K562 (cell line): ENCODE measurements around the gene MLH3. TPM values are rescaled to one million over a fixed set of nuclear protein-coding genes. Genes with fewer than 3 reads are reported as not detected.

Experiments
- ATAC-seq: fragments of 200-7000 bp; cut with Tn5 transposase; 3 replicates; pipeline ENCODE4 v1.9.1; 2020; ENCODE audit warnings: moderate library complexity
- BruUV-seq: library from RNA; stranded (reverse); fragments of 400-500 nt; replicated peaks from 2 replicates; lab custom pipeline; 2021; lab: Mats Ljungman, UMichigan
- CTCF ChIA-PET: fragments of 300-600 bp; formaldehyde crosslinking; extraction: SDS; loops from one replicate; lab custom pipeline; 2021; ENCODE audit warnings: low intra/inter-chr PET ratio; lab: Yijun Ruan, JAX
- POLR2A ChIA-PET: fragments of 300-600, 350-650 bp; sonication (Branson Sonifier 250); formaldehyde crosslinking; extraction: SDS; loops from one replicate; lab custom pipeline; 2021; ENCODE audit warnings: antibody characterized with exemption, inconsistent platforms; lab: Yijun Ruan, JAX
- DNase-seq, 4 experiments: peaks; one replicate each; pipeline versions ENCODE4 v3.0.0 to v3.0.0-alpha.2; 2011 to 2018; ENCODE audit warnings: low spot score in 3 of 4, mixed read lengths in 3 of 4; ENCODE audit errors: extremely low read depth in 1 of 4
- FAIRE-seq: peaks from 2 replicates; lab custom pipeline; 2011; peaks lifted over from hg19 to GRCh38; lab: Jason Lieb, UNC
- H2AFZ ChIP-seq: 2 replicates; pipeline ENCODE4 v1.6.0; 2011; ENCODE audit warnings: low read depth, low read length, control low read depth, inconsistent platforms
- H3K27ac ChIP-seq: fragments of 200-600 bp; 3 replicates; pipeline ENCODE4 v1.8.0; 2011; ENCODE audit warnings: low read depth, mild to moderate bottlenecking, control low read depth, inconsistent platforms, low read length, moderate library complexity, mixed read lengths; ENCODE audit errors: extremely low read depth
- H3K27me3 ChIP-seq, 2 experiments: fragments of 300-600 bp in 1 of 2; 2 replicates in 1 of 2; 3 replicates in 1 of 2; pipeline versions ENCODE4 v1.6.0 to v1.8.0; 2011; ENCODE audit warnings: inconsistent platforms in 2 of 2, low read length in 2 of 2, mild to moderate bottlenecking in 1 of 2, mixed read lengths in 1 of 2, moderate library complexity in 1 of 2; ENCODE audit not compliant: control insufficient read depth in 2 of 2, insufficient read depth in 2 of 2
- H3K36me3 ChIP-seq: fragments of 300-600 bp; 3 replicates; pipeline ENCODE4 v1.8.0; 2011; ENCODE audit warnings: mild to moderate bottlenecking, low read length, inconsistent platforms; ENCODE audit not compliant: control insufficient read depth, insufficient read depth
- H3K4me1 ChIP-seq, 2 experiments: fragments of 200-600 bp in 1 of 2; replicated peaks in 1 of 2; 2 replicates in 1 of 2; 3 replicates in 1 of 2; pipeline versions ENCODE4 v1.5.1 to v1.8.0; 2011; ENCODE audit warnings: inconsistent platforms in 2 of 2, low read length in 2 of 2, mild to moderate bottlenecking in 1 of 2, mixed read lengths in 1 of 2, moderate library complexity in 1 of 2; ENCODE audit not compliant: control insufficient read depth in 2 of 2, insufficient read depth in 2 of 2
- H3K4me2 ChIP-seq: 2 replicates; pipeline ENCODE4 v1.6.1; 2011; ENCODE audit warnings: low read length, control low read depth, inconsistent platforms, mixed read lengths; ENCODE audit not compliant: insufficient read depth
- H3K4me3 ChIP-seq: fragments of 200-600 bp; sonication (generic), shearing (Covaris generic); 2 replicates; pipeline ENCODE4 v1.5.1; 2016; ENCODE audit warnings: control low read depth, inconsistent platforms
- H3K79me2 ChIP-seq: fragments of 200-600 bp; 3 replicates; pipeline ENCODE4 v1.8.0; 2011; ENCODE audit warnings: low read length, inconsistent platforms; ENCODE audit not compliant: control insufficient read depth, insufficient read depth
- H3K9ac ChIP-seq, 2 experiments: 2 replicates each; pipeline versions ENCODE4 v1.6.0 to v1.6.1; 2011; ENCODE audit warnings: low read depth in 2 of 2, low read length in 2 of 2, control low read depth in 1 of 2, inconsistent platforms in 1 of 2, mild to moderate bottlenecking in 1 of 2, mixed read lengths in 1 of 2; ENCODE audit not compliant: insufficient read depth in 1 of 2
- H3K9me1 ChIP-seq: one replicate; pipeline ENCODE4 v1.6.0; 2011; ENCODE audit warnings: inconsistent platforms, mild to moderate bottlenecking, low read length, moderate library complexity; ENCODE audit not compliant: control insufficient read depth, insufficient read depth
- H3K9me3 ChIP-seq: replicated peaks from 2 replicates; pipeline ENCODE4 v1.5.1; 2011; ENCODE audit warnings: low read depth, low read length, inconsistent platforms; ENCODE audit not compliant: control insufficient read depth, insufficient read depth
- H4K20me1 ChIP-seq: replicated peaks from 2 replicates; pipeline ENCODE4 v1.6.1; 2011; ENCODE audit warnings: low read length, inconsistent platforms, mixed read lengths; ENCODE audit not compliant: control insufficient read depth, insufficient read depth
- CC2D1A ChIP-seq: fragments of 450-650 bp; IDR thresholded peaks from 2 replicates; pipeline ENCODE4 v1.6.1; 2017; ENCODE audit warnings: mild to moderate bottlenecking
- MTF1 ChIP-seq: fragments of 250-450 bp; sonication (Bioruptor Pico); IDR thresholded peaks from 2 replicates; pipeline ENCODE4 v1.9.0; 2021; ENCODE audit warnings: moderate library complexity, mild to moderate bottlenecking, inconsistent platforms, borderline replicate concordance
- RFX7 ChIP-seq: fragments of 250-450 bp; sonication (Bioruptor Pico); IDR thresholded peaks from 2 replicates; pipeline ENCODE4 v1.5.1; 2021; ENCODE audit warnings: mild to moderate bottlenecking
- SMARCC2 ChIP-seq: fragments of 450-650 bp; IDR thresholded peaks from 2 replicates; pipeline ENCODE4 v1.6.1; 2017; ENCODE audit warnings: antibody characterized with exemption, moderate library complexity, mild to moderate bottlenecking, low read depth
- STAT5A ChIP-seq: IDR thresholded peaks from 2 replicates; pipeline ENCODE4 v1.6.1; 2012; ENCODE audit warnings: low read length, inconsistent platforms, borderline replicate concordance
- ZNF217 ChIP-seq: sonication (generic); formaldehyde crosslinking; IDR thresholded peaks from 2 replicates; pipeline ENCODE4 v1.8.0; 2022; ENCODE audit warnings: mild to moderate bottlenecking, missing genetic modification reagents
- ZNF589 ChIP-seq: fragments of 200-800 bp; sonication (Bioruptor generic); IDR thresholded peaks from 2 replicates; pipeline ENCODE4 v1.6.1; 2016; ENCODE audit warnings: low read depth, missing genetic modification characterization, missing compliant biosample characterization
- WGBS: fragments of 100-300 bp; shearing (Covaris generic); methylation state at CpG from one replicate; pipeline ENCODE4 v1.1.6; 2016; ENCODE audit warnings: low coverage, mixed read lengths; ENCODE audit not compliant: insufficient coverage; ENCODE audit errors: missing lambda C conversion rate; 5-methylcytosine and 5-hydroxymethylcytosine counted together
- in situ Hi-C: fragments of 300-500 bp; cut with MboI; formaldehyde crosslinking; loops from 4 replicates; pipeline ENCODE4 v1.15.0; 2018; ENCODE audit warnings: inconsistent platforms, mixed read lengths
- intact Hi-C: fragments of 100-400 bp; cut with micrococcal nuclease; formaldehyde crosslinking; loops from 2 replicates; pipeline ENCODE4 v1.14.2; 2022
- polyA plus RNA-seq, 8 experiments: library from polyadenylated mRNA; depleted of rRNA in 4 of 8; stranded (reverse) in 5 of 8; unstranded in 3 of 8; fragments of >200 nt; fragmentation: Nextera tagmentation in 2 of 8; fragmentation: Illumina TruSeq in 1 of 8; extraction: Ambion mirVana in 2 of 8; extraction: Trizol in 1 of 8; gene quantifications; 2 replicates each; pipeline versions ENCODE4 v1.2.1 to v1.2.3, GENCODE V29; 2011 to 2014; ENCODE audit warnings: inconsistent platforms in 1 of 8, missing spikeins in 1 of 8
- total RNA-seq, 7 experiments: library from RNA; depleted of rRNA in 6 of 7; stranded (reverse); fragments of >200 nt in 6 of 7; fragmentation: Illumina TruSeq in 2 of 7; extraction: Trizol in 2 of 7; gene quantifications; 2 replicates each; pipeline versions ENCODE4 v1.2.1 to v1.2.3, GENCODE V29; 2011 to 2021; ENCODE audit warnings: low replicate concordance in 1 of 7
- TF ChIP-seq, protein P1 (sequence below): fragments of 450-650 bp; IDR thresholded peaks from one replicate; pipeline ENCODE4 v1.6.1; 2018; ENCODE audit warnings: mild to moderate bottlenecking, moderate library complexity; ENCODE audit not compliant: partially characterized antibody
- TF ChIP-seq, protein P2 (sequence below), 3 experiments: IDR thresholded peaks in 2 of 3; conservative IDR thresholded peaks in 1 of 3; 2 replicates each; pipeline ENCODE4 v1.5.1; 2011 to 2012; ENCODE audit warnings: low read length in 3 of 3, mild to moderate bottlenecking in 3 of 3, control low read depth in 2 of 3, improper control_type of control experiment in 1 of 3, inconsistent platforms in 1 of 3, low read depth in 1 of 3, mixed read lengths in 1 of 3, moderate library complexity in 1 of 3; ENCODE audit not compliant: insufficient read depth in 2 of 3
- TF ChIP-seq, protein P3 (sequence below): fragments of 250-450 bp; sonication (Bioruptor Pico); IDR thresholded peaks from 2 replicates; pipeline ENCODE4 v1.5.0; 2022; ENCODE audit warnings: mild to moderate bottlenecking
- TF ChIP-seq, protein P4 (sequence below): fragments of 450-650 bp; IDR thresholded peaks from 2 replicates; pipeline ENCODE4 v1.6.1; 2016; ENCODE audit warnings: mild to moderate bottlenecking

MLH3 gene
- total and polyA plus RNA-seq, 9 of the 15 experiments (the other 6 are each of a cell fraction or from before 2014, with no cell fraction given), result 5.9 to 15.3 (median 10.7) TPM

DNA sequence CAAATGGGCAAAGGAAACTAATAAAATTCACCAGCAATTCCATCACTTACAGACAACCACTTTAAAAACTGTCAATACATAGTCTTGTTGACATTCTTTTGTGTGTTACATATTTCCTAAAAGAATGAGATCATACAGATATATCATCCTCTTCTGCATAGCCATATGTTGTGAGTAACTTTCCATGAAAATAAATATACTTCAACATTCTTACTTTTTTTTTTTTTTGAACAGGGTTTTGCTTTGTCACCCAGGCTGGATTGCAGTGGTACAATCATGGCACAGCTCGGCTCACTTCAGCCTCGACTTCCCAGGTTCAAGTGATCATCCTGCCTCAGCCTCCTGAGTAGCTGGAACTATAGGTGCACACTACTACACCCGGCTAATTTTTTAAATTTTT, 39.1 kb upstream of the MLH3 start (continued):
- TF ChIP-seq RFX7, result no peak
- TF ChIP-seq, protein P1, sequence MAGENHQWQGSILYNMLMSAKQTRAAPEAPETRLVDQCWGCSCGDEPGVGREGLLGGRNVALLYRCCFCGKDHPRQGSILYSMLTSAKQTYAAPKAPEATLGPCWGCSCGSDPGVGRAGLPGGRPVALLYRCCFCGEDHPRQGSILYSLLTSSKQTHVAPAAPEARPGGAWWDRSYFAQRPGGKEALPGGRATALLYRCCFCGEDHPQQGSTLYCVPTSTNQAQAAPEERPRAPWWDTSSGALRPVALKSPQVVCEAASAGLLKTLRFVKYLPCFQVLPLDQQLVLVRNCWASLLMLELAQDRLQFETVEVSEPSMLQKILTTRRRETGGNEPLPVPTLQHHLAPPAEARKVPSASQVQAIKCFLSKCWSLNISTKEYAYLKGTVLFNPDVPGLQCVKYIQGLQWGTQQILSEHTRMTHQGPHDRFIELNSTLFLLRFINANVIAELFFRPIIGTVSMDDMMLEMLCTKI, result no peak
- TF ChIP-seq SMARCC2, result no peak

DNA sequence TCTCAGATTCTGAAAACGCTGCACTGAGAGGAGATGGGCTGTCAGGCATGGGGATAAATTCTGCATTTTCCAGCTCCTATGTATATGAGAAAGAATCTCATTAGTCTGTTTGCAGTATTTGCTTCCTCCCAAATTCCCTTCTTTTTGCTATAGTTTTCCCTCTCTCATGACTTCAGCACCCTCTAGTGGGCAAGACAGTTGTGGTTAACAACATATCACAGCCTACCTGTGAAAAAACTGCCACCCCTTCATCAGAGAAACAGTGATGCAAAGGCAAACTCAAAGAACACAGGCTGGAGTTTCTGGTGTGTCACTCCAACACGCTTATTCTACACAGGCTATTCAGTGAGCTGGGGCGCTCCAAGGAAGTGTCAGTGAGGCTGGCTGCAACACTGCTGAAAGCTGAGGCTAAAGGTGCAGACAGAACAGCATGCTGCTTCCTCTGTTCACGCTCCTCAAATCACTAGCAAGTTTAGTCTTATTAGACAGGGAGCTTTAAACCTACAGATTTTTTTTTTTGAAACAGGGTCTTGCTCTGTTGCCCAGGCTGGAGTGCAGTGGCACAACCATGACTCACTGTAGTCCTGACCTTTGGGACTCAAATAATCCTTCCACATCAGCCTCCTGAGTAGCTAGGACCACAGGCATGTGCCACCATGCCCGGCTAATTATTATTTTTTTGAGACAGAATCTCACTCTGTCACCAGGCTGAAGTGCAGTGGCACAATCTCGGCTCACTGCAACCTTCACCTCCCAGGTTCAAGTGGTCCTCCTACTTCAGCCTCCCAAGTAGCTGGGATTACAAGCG, 37.5 kb upstream of the MLH3 start:
- Histone ChIP-seq H3K9ac (no peak overlapping the region), H3K4me3 (no peak overlapping the region), H3K4me1 (no peaks in the 10 kb centered on the region), H3K36me3 (peaks cover 34% of the 10 kb centered on the region; the same call in 2 of the 3 replicates), H2AFZ (no peak overlapping the region), H3K9me1 (no peaks in the 10 kb centered on the region), H3K9me3 (no peaks in the 10 kb centered on the region), H3K27ac (no peak overlapping the region), H3K27me3 (no peaks in the 10 kb centered on the region), H3K79me2 (no peaks in the 10 kb centered on the region), H4K20me1 (no peaks in the 10 kb centered on the region), H3K4me2 (no peak overlapping the region)
- no TSS peak for BruUV-seq
- DNase-seq (peak; percentile 33 to 63 (median 37)), FAIRE-seq (peak; percentile 75), ATAC-seq (peak; percentile 85)
- ChIA-PET POLR2A (interaction anchor here (0.5 to 1.2 kb wide), 6 partner anchors 8 to 406 kb away, joined by 3 to 6 read pairs (median 4); no protein-coding TSS in a partner anchor), CTCF (interaction anchor here (1.4 to 2.3 kb wide), 4 partner anchors 142 to 228 kb away, joined by 4 to 23 read pairs (median 20); no protein-coding TSS in a partner anchor)
- in situ Hi-C loops (no loop called here), intact Hi-C loops (loop anchor here (1.0 kb wide), 3 partner anchors 143 to 227 kb away; no protein-coding TSS in a partner anchor)
- 37% methylated on average over 6 of the region's 7 CpGs for WGBS
- TF ChIP-seq, protein P2, sequence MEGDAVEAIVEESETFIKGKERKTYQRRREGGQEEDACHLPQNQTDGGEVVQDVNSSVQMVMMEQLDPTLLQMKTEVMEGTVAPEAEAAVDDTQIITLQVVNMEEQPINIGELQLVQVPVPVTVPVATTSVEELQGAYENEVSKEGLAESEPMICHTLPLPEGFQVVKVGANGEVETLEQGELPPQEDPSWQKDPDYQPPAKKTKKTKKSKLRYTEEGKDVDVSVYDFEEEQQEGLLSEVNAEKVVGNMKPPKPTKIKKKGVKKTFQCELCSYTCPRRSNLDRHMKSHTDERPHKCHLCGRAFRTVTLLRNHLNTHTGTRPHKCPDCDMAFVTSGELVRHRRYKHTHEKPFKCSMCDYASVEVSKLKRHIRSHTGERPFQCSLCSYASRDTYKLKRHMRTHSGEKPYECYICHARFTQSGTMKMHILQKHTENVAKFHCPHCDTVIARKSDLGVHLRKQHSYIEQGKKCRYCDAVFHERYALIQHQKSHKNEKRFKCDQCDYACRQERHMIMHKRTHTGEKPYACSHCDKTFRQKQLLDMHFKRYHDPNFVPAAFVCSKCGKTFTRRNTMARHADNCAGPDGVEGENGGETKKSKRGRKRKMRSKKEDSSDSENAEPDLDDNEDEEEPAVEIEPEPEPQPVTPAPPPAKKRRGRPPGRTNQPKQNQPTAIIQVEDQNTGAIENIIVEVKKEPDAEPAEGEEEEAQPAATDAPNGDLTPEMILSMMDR (IDR thresholded peaks at IDR 0.05 in 2 of 3, conservative IDR thresholded peaks at IDR 0.05 in 1 of 3; ENCODE audit: insufficient read depth in 2 of 3, low read depth in 1 of 3, low read length in 3 of 3), result peak; percentile 61 to 84 (median 70)
- TF ChIP-seq, protein P3, sequence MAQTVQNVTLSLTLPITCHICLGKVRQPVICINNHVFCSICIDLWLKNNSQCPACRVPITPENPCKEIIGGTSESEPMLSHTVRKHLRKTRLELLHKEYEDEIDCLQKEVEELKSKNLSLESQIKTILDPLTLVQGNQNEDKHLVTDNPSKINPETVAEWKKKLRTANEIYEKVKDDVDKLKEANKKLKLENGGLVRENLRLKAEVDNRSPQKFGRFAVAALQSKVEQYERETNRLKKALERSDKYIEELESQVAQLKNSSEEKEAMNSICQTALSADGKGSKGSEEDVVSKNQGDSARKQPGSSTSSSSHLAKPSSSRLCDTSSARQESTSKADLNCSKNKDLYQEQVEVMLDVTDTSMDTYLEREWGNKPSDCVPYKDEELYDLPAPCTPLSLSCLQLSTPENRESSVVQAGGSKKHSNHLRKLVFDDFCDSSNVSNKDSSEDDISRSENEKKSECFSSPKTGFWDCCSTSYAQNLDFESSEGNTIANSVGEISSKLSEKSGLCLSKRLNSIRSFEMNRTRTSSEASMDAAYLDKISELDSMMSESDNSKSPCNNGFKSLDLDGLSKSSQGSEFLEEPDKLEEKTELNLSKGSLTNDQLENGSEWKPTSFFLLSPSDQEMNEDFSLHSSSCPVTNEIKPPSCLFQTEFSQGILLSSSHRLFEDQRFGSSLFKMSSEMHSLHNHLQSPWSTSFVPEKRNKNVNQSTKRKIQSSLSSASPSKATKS (CRISPR knock-in tag), result no peak
- TF ChIP-seq ZNF589 (CRISPR knock-in tag) (no peak), ZNF217 (CRISPR knock-in tag) (no peak), CC2D1A (peak; percentile 28; the same call in 1 of the 2 replicates), STAT5A (no peak), MTF1 (no peak)
- TF ChIP-seq, protein P4, sequence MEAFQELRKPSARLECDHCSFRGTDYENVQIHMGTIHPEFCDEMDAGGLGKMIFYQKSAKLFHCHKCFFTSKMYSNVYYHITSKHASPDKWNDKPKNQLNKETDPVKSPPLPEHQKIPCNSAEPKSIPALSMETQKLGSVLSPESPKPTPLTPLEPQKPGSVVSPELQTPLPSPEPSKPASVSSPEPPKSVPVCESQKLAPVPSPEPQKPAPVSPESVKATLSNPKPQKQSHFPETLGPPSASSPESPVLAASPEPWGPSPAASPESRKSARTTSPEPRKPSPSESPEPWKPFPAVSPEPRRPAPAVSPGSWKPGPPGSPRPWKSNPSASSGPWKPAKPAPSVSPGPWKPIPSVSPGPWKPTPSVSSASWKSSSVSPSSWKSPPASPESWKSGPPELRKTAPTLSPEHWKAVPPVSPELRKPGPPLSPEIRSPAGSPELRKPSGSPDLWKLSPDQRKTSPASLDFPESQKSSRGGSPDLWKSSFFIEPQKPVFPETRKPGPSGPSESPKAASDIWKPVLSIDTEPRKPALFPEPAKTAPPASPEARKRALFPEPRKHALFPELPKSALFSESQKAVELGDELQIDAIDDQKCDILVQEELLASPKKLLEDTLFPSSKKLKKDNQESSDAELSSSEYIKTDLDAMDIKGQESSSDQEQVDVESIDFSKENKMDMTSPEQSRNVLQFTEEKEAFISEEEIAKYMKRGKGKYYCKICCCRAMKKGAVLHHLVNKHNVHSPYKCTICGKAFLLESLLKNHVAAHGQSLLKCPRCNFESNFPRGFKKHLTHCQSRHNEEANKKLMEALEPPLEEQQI, result no peak
